OCI-LY1 (cell line): Measurements from ENCODE around the gene GOLGA3.

Experiments used
- CTCF ChIP-seq: fragments of 200-600 bp; sonication (generic), shearing (Covaris generic); IDR thresholded peaks from 2 replicates; pipeline ENCODE4 v1.5.1; 2017; ENCODE audit warnings: mild to moderate bottlenecking, antibody characterized with exemption, low read length, moderate library complexity, mixed read lengths
- EZH2 ChIP-seq: fragments of 200-600 bp; sonication (generic), shearing (Covaris generic); IDR thresholded peaks from 2 replicates; pipeline ENCODE4 v1.8.0; 2017; ENCODE audit warnings: borderline replicate concordance, mixed run types, mild to moderate bottlenecking, antibody characterized with exemption, low read length, moderate library complexity, mixed read lengths

GRCh38 chr12:132803125-132803524 lies 25.5 kb downstream of the GOLGA3 start:
- TF ChIP-seq CTCF: no peak
- no peak for TF ChIP-seq EZH2
